HCT116 (cell line): Measurements from ENCODE around the gene MAP2K2.
"Not testable (repeated sequence)": the region's sequence is repeated elsewhere in the genome, so short reads cannot be mapped to it uniquely, and the experiment has no call there.

Source experiments
- EZH2 ChIP-seq: fragments of 200-600 bp; sonication (generic); IDR thresholded peaks from 2 replicates; pipeline ENCODE4 v1.6.1; 2017; ENCODE audit warnings: antibody characterized with exemption, mixed run types
- POLR2A ChIP-seq: IDR thresholded peaks from 2 replicates; pipeline ENCODE4 v1.7.0; 2011; ENCODE audit warnings: borderline replicate concordance; ENCODE audit not compliant: insufficient read depth, insufficient read length; ENCODE audit errors: extremely low read depth
- TF ChIP-seq, protein P1 (sequence below), 3 experiments: fragments of 200-600 bp in 1 of 3; sonication (generic) in 1 of 3; IDR thresholded peaks in 2 of 3; conservative IDR thresholded peaks in 1 of 3; 2 replicates each; pipeline ENCODE4 v1.5.1; 2012 to 2017; ENCODE audit warnings: low read depth in 2 of 3, low read length in 2 of 3, antibody characterized with exemption in 1 of 3, borderline replicate concordance in 1 of 3, control low read depth in 1 of 3, mild to moderate bottlenecking in 1 of 3, mixed read lengths in 1 of 3, mixed run types in 1 of 3, moderate library complexity in 1 of 3; ENCODE audit not compliant: insufficient read depth in 1 of 3
- TF ChIP-seq, protein P2 (sequence below): IDR thresholded peaks from 2 replicates; pipeline ENCODE4 v1.6.1; 2012

- TF ChIP-seq, protein P1, sequence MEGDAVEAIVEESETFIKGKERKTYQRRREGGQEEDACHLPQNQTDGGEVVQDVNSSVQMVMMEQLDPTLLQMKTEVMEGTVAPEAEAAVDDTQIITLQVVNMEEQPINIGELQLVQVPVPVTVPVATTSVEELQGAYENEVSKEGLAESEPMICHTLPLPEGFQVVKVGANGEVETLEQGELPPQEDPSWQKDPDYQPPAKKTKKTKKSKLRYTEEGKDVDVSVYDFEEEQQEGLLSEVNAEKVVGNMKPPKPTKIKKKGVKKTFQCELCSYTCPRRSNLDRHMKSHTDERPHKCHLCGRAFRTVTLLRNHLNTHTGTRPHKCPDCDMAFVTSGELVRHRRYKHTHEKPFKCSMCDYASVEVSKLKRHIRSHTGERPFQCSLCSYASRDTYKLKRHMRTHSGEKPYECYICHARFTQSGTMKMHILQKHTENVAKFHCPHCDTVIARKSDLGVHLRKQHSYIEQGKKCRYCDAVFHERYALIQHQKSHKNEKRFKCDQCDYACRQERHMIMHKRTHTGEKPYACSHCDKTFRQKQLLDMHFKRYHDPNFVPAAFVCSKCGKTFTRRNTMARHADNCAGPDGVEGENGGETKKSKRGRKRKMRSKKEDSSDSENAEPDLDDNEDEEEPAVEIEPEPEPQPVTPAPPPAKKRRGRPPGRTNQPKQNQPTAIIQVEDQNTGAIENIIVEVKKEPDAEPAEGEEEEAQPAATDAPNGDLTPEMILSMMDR (IDR thresholded peaks at IDR 0.05 in 2 of 3, conservative IDR thresholded peaks at IDR 0.05 in 1 of 3; ENCODE audit: borderline replicate concordance in 1 of 3, insufficient read depth in 1 of 3, low read depth in 2 of 3, low read length in 2 of 3): not testable (repeated sequence)
- not testable (repeated sequence) for TF ChIP-seq POLR2A, EZH2
- TF ChIP-seq, protein P2, sequence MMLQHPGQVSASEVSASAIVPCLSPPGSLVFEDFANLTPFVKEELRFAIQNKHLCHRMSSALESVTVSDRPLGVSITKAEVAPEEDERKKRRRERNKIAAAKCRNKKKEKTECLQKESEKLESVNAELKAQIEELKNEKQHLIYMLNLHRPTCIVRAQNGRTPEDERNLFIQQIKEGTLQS: not testable (repeated sequence)
Observed at GRCh38 chr19:4129050-4129449, 5.1 kb upstream of the MAP2K2 start.
